Posterior vena cava (tissue), 2 donors: ENCODE data around the gene MAPK4. TPM values are rescaled to one million over a fixed set of nuclear protein-coding genes. Genes with fewer than 3 reads are reported as not detected.

Source experiments
- DNase-seq: peaks from one replicate; pipeline ENCODE4 v3.0.0-alpha.2; 2020; ENCODE audit warnings: low spot score
- intact Hi-C, 2 donors: fragments of 100-400 bp; cut with DNase I; formaldehyde crosslinking; loops; one replicate each; pipeline versions ENCODE4 v1.14.1 to v1.14.2; 2022 to 2023
- total RNA-seq, 2 donors: library from RNA; stranded (reverse); fragmentation: NEBNext Ultra II Directional; extraction: Animal tissue kit (Norgen Biotek cat#: 25700); gene quantifications; one replicate each; pipeline ENCODE4 v1.2.1, GENCODE V29; 2021
- donor health status: DM: yes; HTN: yes; CAD: no.
- donor health status: DM: yes; HTN: yes; CAD: no.

Gene MAPK4
- total RNA-seq, 2 donors from 2014 or later: 8.7 to 26.8 TPM

DNA sequence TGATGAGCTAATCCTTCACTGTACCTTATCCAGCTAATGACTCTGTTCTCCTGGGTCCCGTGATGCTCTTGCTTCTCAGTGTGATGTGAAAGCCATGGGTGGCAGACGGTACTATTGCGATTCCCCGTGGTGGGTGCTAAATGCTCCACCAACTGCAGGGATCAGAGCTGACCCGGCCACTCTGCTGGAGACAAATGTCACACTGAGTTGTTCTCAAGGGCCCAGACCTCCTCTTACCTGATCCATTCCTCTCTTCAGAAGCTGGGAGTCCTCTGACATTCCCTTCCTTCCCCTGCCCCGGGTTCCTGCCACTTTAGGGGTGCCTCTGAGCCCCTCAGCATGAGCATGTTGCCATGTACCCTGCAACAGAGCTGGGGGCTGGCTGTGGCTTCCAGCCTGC is 105.1 kb downstream of the MAPK4 start:
- no peak for DNase-seq
- intact Hi-C loops: no loop called here

DNA sequence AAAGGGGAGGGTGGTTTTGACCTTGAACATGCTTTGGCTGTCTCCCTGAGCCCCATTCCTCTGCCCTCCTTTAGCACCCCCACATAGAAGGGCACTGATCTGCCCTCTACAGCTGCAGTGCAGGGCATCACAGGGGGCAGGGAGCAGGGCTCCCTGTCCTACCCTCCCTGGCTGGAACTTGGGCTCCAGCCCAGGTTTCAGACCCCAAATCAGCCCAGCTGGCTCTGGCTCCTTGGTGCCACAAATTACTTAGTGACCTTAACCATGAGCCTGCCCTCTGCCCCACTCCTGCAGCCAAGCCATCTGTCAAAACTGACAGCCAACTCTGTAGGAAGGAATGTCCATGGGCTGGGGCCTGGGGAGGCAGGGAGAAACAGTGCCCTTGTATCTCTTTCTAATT is 105.6 kb downstream of the MAPK4 start:
- DNase-seq: no peak
- intact Hi-C loops: no loop called here

DNA sequence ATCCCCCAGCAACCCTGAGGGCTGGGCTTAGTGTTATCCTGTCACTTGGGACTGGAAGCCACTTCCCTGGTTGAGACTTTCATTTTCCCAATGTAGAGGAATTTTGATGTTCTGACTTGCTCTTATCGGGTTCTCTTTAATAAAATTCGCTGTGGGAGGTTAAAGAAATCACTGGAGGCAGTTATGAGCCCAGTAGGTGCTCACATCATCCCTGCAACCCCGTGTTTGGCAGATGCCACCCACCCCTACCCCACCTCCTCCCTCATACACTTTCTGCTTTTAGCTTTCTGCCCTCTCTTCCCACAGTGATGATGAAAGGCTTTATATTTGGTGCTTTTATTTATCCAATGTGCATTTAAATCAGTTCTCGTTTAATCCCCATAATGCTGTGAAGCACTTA is 106.6 kb downstream of the MAPK4 start:
- intact Hi-C loops: no loop called here
- DNase-seq: no peak

DNA sequence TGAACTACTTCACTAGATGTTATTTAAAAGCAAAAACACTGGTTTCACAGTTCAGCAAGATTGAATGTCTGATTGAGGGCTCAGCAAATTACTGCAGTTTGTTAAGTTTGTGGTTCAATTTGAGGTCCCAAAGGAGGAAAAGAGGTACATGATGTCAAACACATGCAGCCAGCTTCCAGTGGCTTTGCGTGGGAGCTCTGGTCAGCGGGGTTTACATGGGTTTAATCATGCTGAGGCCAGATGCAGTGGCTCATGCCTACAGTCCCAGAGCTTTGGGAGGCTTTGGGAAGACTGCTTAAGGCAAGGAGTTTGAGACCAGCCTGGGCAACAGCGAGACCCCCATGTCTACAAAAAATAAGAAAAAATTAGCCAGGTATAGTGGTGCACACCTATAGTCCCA is 111.5 kb downstream of the MAPK4 start:
- intact Hi-C loops: no loop called here
- DNase-seq: no peak

DNA sequence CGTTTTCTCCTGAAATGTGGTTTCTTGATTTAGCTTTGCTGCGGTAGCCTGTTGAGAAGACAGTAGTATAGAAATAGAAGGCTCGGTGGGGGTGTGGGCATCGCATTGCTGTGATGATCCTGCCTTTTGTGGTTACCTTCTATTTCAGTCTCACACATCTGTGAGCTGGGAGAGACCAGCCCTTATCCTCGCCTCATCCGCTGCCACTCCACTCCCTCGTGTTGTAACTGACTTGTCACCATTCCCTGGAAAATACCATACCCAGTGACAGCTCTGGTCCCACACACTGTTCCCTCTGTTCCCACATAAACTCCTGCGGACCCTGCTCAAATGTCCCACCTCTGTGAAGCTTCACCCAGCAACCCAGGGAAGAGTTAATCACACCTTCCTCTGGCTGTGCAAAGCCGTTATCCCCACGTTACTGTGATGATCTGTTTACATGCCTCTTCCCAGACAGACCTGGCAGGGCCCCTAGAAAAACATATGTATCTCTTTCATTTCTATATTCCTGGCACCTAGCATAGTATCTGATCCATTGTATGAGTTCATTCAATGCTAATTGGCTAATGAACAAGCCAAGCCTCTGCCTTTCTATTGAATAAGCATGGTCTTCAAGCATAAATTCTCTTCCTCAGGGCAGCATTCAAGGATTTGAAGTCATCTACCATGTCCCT is 114.6 kb downstream of the MAPK4 start:
- DNase-seq: no peak
- intact Hi-C loops: no loop called here

DNA sequence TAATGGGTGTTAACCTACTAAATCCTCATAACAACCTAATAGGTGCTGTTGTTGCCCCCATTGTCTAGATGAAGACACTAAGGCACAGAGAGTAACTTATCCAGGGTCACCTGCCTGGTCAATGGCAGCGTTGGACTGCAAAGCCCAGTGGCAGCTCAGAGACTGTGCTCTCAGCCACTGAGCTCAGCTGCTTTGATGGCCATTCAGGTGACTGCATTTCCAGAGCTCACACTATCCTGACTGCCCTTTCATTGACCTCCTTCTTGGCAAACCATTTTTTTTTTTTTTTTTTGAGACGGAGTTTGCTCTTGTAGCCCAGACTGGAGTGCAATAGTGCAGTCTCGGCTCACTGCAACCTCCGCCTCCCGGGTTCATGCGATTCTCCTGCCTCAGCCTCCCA is 115.2 kb downstream of the MAPK4 start:
- intact Hi-C loops: no loop called here
- no peak for DNase-seq

DNA sequence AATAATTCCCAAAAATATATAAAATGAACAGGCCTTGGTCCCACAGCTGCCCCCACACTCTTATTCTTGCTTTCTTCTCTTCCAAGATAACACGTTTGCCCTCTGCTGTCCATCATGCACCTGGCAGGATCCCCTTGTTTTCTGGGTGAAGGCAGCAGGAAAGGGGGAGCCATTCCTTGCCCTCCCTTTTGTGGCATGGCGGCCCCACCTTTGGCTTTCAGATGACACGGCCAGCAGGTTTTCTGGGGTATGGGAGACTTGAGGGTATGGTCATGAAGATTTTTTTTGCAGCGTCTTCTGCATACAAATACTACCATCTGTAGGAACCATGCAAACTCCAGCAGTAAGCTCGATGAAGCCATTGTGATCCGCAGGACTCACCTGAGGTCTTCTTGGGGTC is 118.8 kb downstream of the MAPK4 start:
- intact Hi-C loops: no loop called here
- DNase-seq: no peak

DNA sequence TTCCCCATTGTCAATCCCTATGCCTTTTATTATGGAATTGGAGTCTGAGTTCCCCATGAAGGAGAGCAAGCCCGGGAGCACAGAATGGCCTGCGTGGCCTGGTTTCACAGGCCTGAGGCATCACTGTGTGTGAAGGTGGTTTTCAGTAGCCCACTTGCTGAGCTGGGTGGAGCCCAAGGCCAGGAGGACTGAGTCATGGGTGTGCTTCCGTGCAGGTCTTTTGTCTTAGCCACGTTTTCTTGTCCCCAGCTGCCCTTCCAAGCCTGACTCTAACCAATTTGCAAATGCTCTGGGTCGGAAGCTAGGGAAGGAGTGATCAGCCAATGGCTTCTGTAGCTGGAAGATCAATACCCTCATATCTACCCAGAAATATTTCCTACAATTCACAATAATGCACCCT is 119.2 kb downstream of the MAPK4 start:
- intact Hi-C loops: no loop called here
- no peak for DNase-seq

DNA sequence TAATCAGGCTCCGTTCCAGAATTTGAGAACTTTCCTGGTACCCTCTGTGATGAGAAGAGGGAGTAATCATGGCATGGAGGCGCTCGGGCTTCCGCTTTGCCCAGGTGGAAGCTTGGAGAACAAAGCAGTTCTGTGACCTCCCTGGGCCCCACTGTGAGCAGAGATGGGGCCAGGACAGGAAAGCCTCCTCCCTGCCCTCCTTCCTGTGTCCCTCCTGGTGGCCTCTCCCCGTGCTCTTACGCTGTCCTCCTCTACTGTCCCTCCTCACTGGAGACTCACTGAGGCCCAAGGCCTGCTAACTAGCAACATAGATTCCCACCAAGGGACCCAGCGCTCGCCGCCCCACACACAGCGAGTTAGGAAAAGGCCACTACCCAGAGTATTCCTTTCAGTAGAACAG is 119.8 kb downstream of the MAPK4 start:
- no peak for DNase-seq
- intact Hi-C loops: no loop called here

DNA sequence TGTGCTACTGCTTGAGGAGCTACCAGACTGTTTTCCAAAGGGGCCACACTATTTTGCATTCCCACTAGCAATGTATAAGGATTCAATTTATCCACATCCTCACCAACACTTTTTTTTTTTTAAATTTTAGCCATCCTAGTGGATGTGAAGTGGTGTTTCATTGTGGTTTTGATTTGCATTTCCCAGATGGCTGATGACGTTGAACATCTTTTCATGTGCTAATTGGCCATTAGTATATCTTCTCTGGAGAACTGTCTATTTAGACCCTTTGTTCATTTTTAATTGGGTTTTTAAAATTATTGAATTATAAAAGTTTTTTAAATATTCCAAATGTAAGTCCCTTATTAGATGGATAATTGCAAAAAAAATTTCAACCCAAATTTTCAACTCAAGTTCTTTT is 121.1 kb downstream of the MAPK4 start:
- DNase-seq: no peak

DNA sequence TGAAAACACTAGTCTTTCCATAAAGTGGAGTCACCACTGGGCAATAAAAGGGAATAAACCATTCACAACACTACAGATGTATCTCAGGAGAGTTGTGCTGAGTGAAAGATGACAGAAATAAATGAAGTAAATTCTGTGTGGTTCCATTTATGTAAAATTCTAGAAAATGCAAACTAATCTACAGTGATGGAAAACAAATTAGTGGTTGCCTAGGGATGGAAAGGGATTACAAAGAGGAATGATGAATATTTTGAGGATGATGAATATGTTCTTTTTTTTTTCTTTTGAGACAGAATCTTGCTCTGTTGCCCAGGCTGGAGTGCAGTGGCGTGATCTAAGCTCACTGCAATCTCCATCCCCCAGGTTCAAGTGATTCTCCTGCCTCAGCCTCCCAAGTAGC is 123.0 kb downstream of the MAPK4 start:
- intact Hi-C loops: no loop called here
- DNase-seq: no peak

More for the DNA sequence above, 121.1 kb downstream of the MAPK4 start:
- intact Hi-C loops: no loop called here

DNA sequence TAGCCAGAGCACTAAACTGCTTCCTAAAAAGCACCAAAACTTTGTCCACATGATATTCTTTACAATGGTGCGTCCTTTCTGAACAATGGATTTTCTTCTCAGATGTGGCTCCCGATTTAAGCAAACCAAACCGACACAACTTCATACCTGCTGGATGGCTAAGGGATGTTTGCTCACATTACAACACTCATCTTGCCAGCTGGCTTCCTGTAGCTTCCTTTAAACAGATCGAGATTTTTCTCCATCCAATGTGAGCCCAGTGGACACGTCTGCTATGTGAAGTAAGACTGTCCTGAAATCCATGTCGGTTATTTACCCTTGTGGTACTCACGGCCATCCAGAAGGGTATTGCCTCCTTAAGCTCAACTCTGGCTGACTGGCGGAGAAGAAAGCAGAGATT is 126.5 kb downstream of the MAPK4 start:
- intact Hi-C loops: no loop called here
- DNase-seq: no peak

DNA sequence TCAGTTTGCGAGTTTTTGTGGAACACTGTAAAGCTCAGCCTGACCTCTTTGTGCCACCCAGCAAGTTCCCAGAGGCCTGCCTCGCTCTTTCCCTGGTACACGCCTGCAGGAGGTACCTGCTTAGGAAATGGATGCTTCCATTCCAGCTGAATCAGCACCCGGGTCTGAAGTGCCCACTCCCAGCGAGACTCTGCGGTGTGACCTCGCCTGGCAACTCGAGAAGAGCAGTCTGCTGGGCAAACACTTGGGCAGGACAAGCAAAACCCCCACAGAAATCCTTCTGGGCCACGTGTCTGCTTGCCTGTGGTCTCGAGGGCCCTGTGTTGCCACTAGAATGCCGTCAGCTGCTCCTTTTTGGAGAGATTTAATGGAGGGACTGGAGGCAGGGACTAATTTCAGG is 127.6 kb downstream of the MAPK4 start:
- intact Hi-C loops: no loop called here
- DNase-seq: peak; percentile 64

DNA sequence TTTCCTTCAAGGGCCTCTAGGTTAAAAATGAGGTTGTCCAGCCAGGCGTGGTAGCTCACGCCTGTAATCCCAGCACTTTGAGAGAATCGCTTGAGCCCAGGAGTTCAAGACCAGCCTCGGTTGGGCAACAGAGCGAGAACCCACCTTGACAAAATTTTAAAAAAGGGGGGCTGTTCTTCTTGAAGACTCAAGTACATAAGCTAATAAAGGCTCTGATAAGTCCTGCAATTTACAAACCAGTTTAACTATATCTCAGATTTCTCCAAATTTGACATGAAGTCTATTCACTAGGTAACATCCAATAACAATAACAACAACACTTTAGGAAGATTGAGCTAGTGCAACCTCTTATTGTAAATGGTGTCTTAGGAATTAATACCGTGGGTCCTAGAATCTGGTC is 129.7 kb downstream of the MAPK4 start:
- intact Hi-C loops: no loop called here
- no peak for DNase-seq

DNA sequence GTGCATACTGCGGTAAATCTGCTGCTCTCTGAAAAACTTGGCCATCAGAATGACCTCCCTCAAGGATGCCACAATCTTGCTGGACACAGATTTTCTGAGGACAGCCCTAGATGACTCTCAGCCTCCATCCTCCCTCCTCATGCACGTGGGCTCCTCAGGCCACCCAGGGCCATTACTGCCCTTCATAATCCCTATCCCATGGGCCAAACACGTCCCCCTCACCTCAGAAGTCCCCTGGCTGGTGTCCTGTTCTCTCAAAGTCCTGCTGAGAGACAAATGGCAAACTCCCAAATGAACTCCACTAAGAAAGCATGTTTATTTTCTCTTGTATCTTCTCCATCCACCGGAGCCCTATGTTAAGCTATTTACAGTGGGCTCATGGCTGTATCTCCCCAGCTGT is 134.3 kb downstream of the MAPK4 start:
- intact Hi-C loops: no loop called here
- no peak for DNase-seq

DNA sequence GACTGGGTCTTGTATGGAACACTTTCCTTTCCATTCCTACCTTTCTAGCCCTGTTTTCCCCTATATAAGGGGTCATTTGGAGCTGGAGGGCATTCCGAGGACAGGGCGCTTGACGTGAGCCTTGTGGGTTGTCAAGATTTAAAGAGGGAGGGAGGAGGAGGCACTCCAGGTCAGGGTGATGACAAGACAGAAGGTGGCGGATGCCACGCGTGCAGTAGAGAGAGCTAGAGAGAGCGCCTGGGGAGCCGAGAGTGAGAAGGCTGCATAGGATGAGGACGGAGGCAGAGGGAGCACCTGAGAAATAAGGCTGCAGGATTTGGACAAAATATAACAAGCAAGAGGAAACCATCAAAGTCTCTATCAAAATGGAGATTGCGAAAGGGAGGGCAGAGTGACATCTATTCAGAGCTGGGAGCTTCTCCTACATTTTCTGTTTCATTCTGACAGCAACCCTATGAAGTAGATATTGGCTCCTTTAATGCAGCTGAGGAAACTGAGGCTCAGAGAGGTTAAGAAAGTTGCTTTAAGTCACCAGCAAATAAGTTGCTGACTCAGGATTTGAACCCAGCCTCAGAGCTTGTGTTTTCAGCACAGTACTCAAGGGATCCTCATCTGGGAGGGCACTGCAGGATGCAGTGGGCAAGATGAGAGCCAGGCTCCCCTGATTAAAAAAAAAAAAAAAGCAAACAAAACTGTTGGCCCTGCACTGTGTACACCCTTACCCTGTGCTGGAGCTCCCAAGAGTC is 135.7 kb downstream of the MAPK4 start:
- DNase-seq: peak; percentile 23
- intact Hi-C loops: loop anchor here in 1 of 2 donors (1.0 kb wide), 1 partner anchor 34 kb away; no protein-coding TSS in a partner anchor

DNA sequence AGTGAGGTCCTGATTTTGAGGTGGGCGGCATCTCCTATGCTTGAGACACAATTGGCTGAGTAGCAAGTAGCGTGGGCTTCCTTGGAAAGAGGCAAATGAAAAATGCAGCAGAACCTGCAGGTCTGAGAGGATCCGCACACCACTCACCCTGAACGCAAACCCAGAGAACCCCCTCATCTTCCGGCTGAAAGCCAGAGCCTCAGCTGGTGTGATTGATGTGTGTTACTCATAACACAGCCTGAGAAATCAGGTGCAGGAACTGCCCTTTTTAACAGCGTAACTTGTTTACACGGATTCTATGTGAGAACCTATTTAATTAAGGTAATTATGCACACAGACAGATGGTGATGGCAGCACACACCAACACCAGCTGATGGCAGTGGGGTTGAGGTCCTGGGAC is 136.5 kb downstream of the MAPK4 start:
- DNase-seq: peak; percentile 34
- intact Hi-C loops: no loop called here

DNA sequence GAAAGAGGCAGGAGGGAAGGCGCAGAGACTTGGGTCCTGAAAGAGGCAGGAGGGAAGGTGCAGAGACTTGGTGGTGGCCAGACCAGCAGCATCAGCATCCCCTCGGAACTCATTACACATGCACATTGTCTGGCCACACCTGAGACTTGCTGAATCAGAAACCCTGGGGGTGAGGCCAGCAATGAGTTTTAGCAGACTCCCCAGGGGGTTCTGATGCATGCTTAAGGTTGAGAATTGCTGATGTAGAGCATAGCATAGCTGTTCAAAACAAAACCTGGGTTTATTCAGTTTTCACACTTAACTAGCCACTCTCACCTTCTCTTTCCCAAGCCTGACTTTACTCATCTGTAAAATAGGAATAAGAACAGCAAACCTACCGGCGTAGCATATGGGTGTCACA is 137.0 kb downstream of the MAPK4 start:
- intact Hi-C loops: no loop called here
- no peak for DNase-seq

DNA sequence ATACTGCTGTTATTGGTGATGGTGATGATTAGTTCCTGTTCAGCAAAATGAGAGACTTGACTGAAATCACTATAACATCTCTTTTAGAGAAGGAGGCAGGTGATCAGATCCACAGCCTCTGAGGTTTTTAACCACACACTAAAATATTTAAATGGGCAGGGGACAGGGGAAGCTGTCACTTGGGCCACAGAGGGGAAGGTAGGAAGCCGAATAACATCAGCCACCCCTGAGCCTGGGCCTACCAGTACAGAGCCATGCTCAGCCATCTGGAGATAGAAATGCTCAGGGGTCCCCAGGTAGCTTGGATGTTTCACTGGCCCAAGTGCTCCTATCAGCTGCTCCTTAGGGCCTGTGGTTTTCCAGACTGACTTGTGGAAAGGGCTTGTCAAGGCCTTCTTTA is 137.6 kb downstream of the MAPK4 start:
- DNase-seq: no peak
- intact Hi-C loops: no loop called here

DNA sequence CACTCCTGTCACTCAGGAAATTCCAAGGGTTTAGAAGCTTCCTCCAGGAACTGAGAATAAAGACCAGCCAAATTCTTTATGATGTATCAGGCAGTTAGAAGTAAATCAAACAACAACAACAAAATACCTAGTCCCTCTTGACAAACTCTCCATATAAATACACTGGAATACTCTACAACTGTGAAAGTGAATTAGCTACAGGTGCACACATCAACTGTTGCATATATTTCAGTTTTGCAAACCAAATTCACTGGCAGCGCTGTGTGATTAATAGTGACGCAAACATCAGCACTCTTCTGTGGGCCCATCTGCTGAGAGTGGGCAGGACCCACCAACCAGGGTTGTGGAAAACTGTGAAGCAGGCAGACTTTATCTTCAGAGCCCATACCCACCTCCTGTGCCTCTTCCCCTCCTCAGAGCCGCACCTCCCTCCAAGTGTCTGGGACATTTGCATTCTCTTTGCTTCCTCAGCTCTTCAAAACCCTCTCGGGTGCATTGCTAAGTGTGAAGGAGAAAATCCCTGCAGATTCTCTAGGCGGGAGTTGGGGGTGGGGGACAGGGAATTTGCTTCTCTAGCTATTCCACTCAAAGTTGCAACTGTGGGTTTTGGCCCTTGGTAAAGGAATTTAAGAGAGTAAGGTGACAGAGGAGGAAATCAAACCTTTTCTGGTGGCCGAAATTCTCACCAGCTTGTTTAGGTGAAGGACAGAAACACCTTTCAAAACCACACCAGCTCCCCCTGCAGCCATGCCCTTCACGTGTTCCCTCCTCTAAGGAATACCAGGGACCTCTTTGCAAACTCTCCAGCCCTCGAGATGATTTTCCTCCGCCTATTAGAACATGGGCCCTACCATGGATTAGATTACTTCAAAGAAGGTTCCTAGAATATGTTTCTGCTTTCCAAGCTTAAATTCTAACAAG is 140.6 kb downstream of the MAPK4 start:
- intact Hi-C loops: no loop called here
- peak; percentile 35 for DNase-seq
